Astrocyte (in vitro differentiated cells and primary cell): ENCODE results near the gene CELA2A. TPM values are rescaled to one million over a fixed set of nuclear protein-coding genes. Genes with fewer than 3 reads are reported as not detected.
"Not testable (repeated sequence)": the region's sequence is repeated elsewhere in the genome, so short reads cannot be mapped to it uniquely, and the experiment has no call there.

Experiments used
- DNase-seq: peaks from one replicate; pipeline ENCODE4 v3.0.0-alpha.2; 2010; ENCODE audit warnings: low read depth
- FAIRE-seq: peaks from 2 replicates; lab custom pipeline; 2011; peaks lifted over from hg19 to GRCh38; lab: Jason Lieb, UNC
- H2AFZ ChIP-seq: 2 replicates; pipeline ENCODE4 v1.6.0; 2012; ENCODE audit warnings: low read depth, low read length, inconsistent platforms
- H3K27ac ChIP-seq: 2 replicates; pipeline ENCODE4 v1.5.1; 2011; ENCODE audit warnings: low read depth, low read length, inconsistent platforms
- H3K27me3 ChIP-seq: 2 replicates; pipeline ENCODE4 v1.6.0; 2011; ENCODE audit warnings: low read length, inconsistent platforms; ENCODE audit not compliant: insufficient read depth
- H3K36me3 ChIP-seq: 2 replicates; pipeline ENCODE4 v1.5.1; 2011; ENCODE audit warnings: low read length, inconsistent platforms; ENCODE audit not compliant: insufficient read depth
- H3K4me1 ChIP-seq: 2 replicates; pipeline ENCODE4 v1.5.1; 2011; ENCODE audit warnings: low read length, inconsistent platforms; ENCODE audit not compliant: insufficient read depth
- H3K4me2 ChIP-seq: 2 replicates; pipeline ENCODE4 v1.6.0; 2012; ENCODE audit warnings: low read length, inconsistent platforms
- H3K4me3 ChIP-seq: 2 replicates; pipeline ENCODE4 v1.5.1; 2011; ENCODE audit warnings: low read depth, mild to moderate bottlenecking, low read length, inconsistent platforms; ENCODE audit not compliant: insufficient read depth
- H3K79me2 ChIP-seq: 2 replicates; pipeline ENCODE4 v1.6.0; 2012; ENCODE audit warnings: mild to moderate bottlenecking, low read length, inconsistent platforms; ENCODE audit not compliant: insufficient read depth
- H3K9ac ChIP-seq: 2 replicates; pipeline ENCODE4 v1.6.0; 2012; ENCODE audit warnings: mild to moderate bottlenecking, low read length, inconsistent platforms
- H3K9me3 ChIP-seq: 2 replicates; pipeline ENCODE4 v1.5.1; 2012; ENCODE audit warnings: low read depth, mild to moderate bottlenecking, low read length, inconsistent platforms; ENCODE audit not compliant: insufficient read depth
- H4K20me1 ChIP-seq: 2 replicates; pipeline ENCODE4 v1.6.0; 2012; ENCODE audit warnings: low read length, inconsistent platforms; ENCODE audit not compliant: insufficient read depth
- H3K27ac Mint-ChIP-seq: one replicate; pipeline ENCODE4 v1.8.0; 2021; ENCODE audit warnings: mild to moderate bottlenecking, mixed read lengths; ENCODE audit not compliant: unreplicated experiment
- H3K27me3 Mint-ChIP-seq: one replicate; pipeline ENCODE4 v1.8.0; 2021; ENCODE audit warnings: low read depth, mixed read lengths; ENCODE audit not compliant: unreplicated experiment
- H3K36me3 Mint-ChIP-seq: one replicate; pipeline ENCODE4 v1.8.0; 2021; ENCODE audit warnings: low read depth, mixed read lengths; ENCODE audit not compliant: unreplicated experiment
- H3K4me1 Mint-ChIP-seq: one replicate; pipeline ENCODE4 v1.8.0; 2021; ENCODE audit warnings: low read depth, mixed read lengths; ENCODE audit not compliant: unreplicated experiment
- H3K4me3 Mint-ChIP-seq: one replicate; pipeline ENCODE4 v1.8.0; 2021; ENCODE audit warnings: mild to moderate bottlenecking, moderate library complexity, mixed read lengths; ENCODE audit not compliant: unreplicated experiment
- H3K9me3 Mint-ChIP-seq: one replicate; pipeline ENCODE4 v1.8.0; 2021; ENCODE audit warnings: mild to moderate bottlenecking, mixed read lengths; ENCODE audit not compliant: unreplicated experiment
- CTCF ChIP-seq: IDR thresholded peaks from 2 replicates; pipeline ENCODE4 v1.5.1; 2011; ENCODE audit warnings: low read depth, mild to moderate bottlenecking, inconsistent platforms, low read length, moderate library complexity; ENCODE audit not compliant: insufficient read depth
- EZH2 ChIP-seq: IDR thresholded peaks from 2 replicates; pipeline ENCODE4 v1.6.1; 2012; ENCODE audit warnings: mild to moderate bottlenecking, low read length, inconsistent platforms; ENCODE audit not compliant: insufficient read depth
- total RNA-seq: library from RNA; stranded (reverse); gene quantifications from 2 replicates; pipeline ENCODE4 v1.2.1, GENCODE V29; 2021

CELA2A gene
- total RNA-seq, 1 donor from 2014 or later, result not detected

- H3K4me2 ChIP-seq, result no peak overlapping the region
- H3K27me3 ChIP-seq, result no peaks in the 10 kb centered on the region
- Mint-ChIP-seq H3K36me3 (peaks cover 12% of the 10 kb centered on the region), H3K4me1 (no peaks in the 10 kb centered on the region), H3K27me3 (no peaks in the 10 kb centered on the region), H3K27ac (no peak overlapping the region), H3K9me3 (no peaks in the 10 kb centered on the region), H3K4me3 (no peak overlapping the region)
- no peak overlapping the region for H3K4me3 ChIP-seq
- no peak for DNase-seq
- H3K79me2 ChIP-seq, result no peaks in the 10 kb centered on the region
- H3K4me1 ChIP-seq, result no peaks in the 10 kb centered on the region
- H3K27ac ChIP-seq, result no peak overlapping the region
- H3K9me3 ChIP-seq, result no peaks in the 10 kb centered on the region
- TF ChIP-seq EZH2, result no peak
- TF ChIP-seq CTCF, result no peak
- H4K20me1 ChIP-seq, result no peaks in the 10 kb centered on the region
- H3K36me3 ChIP-seq, result no peaks in the 10 kb centered on the region
- H2AFZ ChIP-seq, result no peak overlapping the region
- FAIRE-seq, result no peak
- H3K9ac ChIP-seq, result no peak overlapping the region
Measured at GRCh38 chr1:15515022-15515663, 58.6 kb downstream of the CELA2A start.

GRCh38 chr1:15519625-15520024, 63.1 kb downstream of the CELA2A start:
- Mint-ChIP-seq H3K27me3 (no peaks in the 10 kb centered on the region), H3K4me1 (peaks cover 4% of the 10 kb centered on the region), H3K4me3 (no peak overlapping the region), H3K9me3 (no peaks in the 10 kb centered on the region), H3K36me3 (peaks cover 3% of the 10 kb centered on the region), H3K27ac (no peak overlapping the region)
- Histone ChIP-seq H3K36me3 (no peaks in the 10 kb centered on the region), H4K20me1 (no peaks in the 10 kb centered on the region), H3K79me2 (no peaks in the 10 kb centered on the region), H3K4me1 (no peaks in the 10 kb centered on the region), H3K27ac (no peak overlapping the region), H2AFZ (no peak overlapping the region), H3K9ac (no peak overlapping the region), H3K9me3 (no peaks in the 10 kb centered on the region), H3K4me3 (no peak overlapping the region), H3K27me3 (no peaks in the 10 kb centered on the region), H3K4me2 (no peak overlapping the region)
- FAIRE-seq, result no peak
- no peak for TF ChIP-seq CTCF
- no peak for TF ChIP-seq EZH2
- DNase-seq, result no peak

GRCh38 chr1:15521206-15521906, 64.8 kb downstream of the CELA2A start:
- not testable (repeated sequence) for DNase-seq, H3K4me3 Mint-ChIP-seq, H3K27ac ChIP-seq, H2AFZ ChIP-seq, H3K4me1 Mint-ChIP-seq, H3K4me3 ChIP-seq, H4K20me1 ChIP-seq, H3K9ac ChIP-seq, H3K4me2 ChIP-seq, H3K27me3 ChIP-seq, H3K9me3 Mint-ChIP-seq, H3K36me3 Mint-ChIP-seq, FAIRE-seq, H3K27ac Mint-ChIP-seq, H3K9me3 ChIP-seq, H3K79me2 ChIP-seq, H3K27me3 Mint-ChIP-seq, H3K36me3 ChIP-seq
- peaks cover 13% of the 10 kb centered on the region for H3K4me1 ChIP-seq

Other genes starting within 250 kb of the CELA2A start
- gene FHAD1, start 209.5 kb upstream of the CELA2A start, total RNA-seq, result 0.25 TPM in 1 of 2 replicates, not detected in the other
- gene EFHD2, start 46.8 kb upstream of the CELA2A start, total RNA-seq, result 26.0 and 27.2 TPM in 2 replicates
- gene CTRC, start 18.3 kb upstream of the CELA2A start, total RNA-seq, result not detected in 2 replicates
- gene CELA2B, start 19.4 kb downstream of the CELA2A start, total RNA-seq, result not detected in 2 replicates
- 7.3 and 8.5 TPM in 2 replicates for gene CASP9, start 67.5 kb downstream of the CELA2A start, total RNA-seq
- 19.6 and 20.7 TPM in 2 replicates for gene DNAJC16, start 70.1 kb downstream of the CELA2A start, total RNA-seq
- gene AGMAT, start 128.3 kb downstream of the CELA2A start, total RNA-seq, result 0.41 and 0.53 TPM in 2 replicates
- gene DDI2, start 160.7 kb downstream of the CELA2A start, total RNA-seq, result 24.1 and 26.1 TPM in 2 replicates
- gene PLEKHM2, start 227.6 kb downstream of the CELA2A start, total RNA-seq, result 46.4 and 48.3 TPM in 2 replicates